Measurements from ENCODE around the gene ADAM15. TPM values are rescaled to one million over a fixed set of nuclear protein-coding genes. Genes with fewer than 3 reads are reported as not detected.

Gene ADAM15
- total and polyA plus RNA-seq, 2 of the 8 experiments (the other 6 are each of a cell fraction or from before 2014, with no cell fraction given), result 32.9 to 37.6 TPM

GRCh38 chr1:155030243-155030795 is 20.8 kb upstream of the ADAM15 start (continued):
- TF ChIP-seq SIN3A (conservative IDR thresholded peaks at IDR 0.05 in 1 of 2, IDR thresholded peaks at IDR 0.05 in 1 of 2; ENCODE audit: low read depth in 1 of 2, low read length in 2 of 2) (no peak), USF2 (IDR thresholded peaks at IDR 0.05; ENCODE audit: low read length) (no peak)

Measured in H1 (cell line).